ES-I3 (cell line): ENCODE measurements around the gene PSME4.
"Not testable (repeated sequence)": the region's sequence is repeated elsewhere in the genome, so short reads cannot be mapped to it uniquely, and the experiment has no call there.

Experiments
- H3K36me3 ChIP-seq: 2 replicates; pipeline ENCODE4 v1.6.1; 2013; ENCODE audit warnings: mild to moderate bottlenecking, low read length, control low read depth, moderate library complexity; ENCODE audit not compliant: insufficient read depth
- H3K4me1 ChIP-seq: 2 replicates; pipeline ENCODE4 v1.6.1; 2013; ENCODE audit warnings: mild to moderate bottlenecking, control low read depth, low read length; ENCODE audit not compliant: insufficient read depth
- H3K9ac ChIP-seq: 2 replicates; pipeline ENCODE4 v1.6.1; 2013; ENCODE audit warnings: low read depth, mild to moderate bottlenecking, low read length, moderate library complexity
- H3K9me3 ChIP-seq: 2 replicates; pipeline ENCODE4 v1.6.1; 2013; ENCODE audit warnings: mild to moderate bottlenecking, low read length, moderate library complexity; ENCODE audit not compliant: control insufficient read depth, insufficient read depth

The PSME4 gene

DNA sequence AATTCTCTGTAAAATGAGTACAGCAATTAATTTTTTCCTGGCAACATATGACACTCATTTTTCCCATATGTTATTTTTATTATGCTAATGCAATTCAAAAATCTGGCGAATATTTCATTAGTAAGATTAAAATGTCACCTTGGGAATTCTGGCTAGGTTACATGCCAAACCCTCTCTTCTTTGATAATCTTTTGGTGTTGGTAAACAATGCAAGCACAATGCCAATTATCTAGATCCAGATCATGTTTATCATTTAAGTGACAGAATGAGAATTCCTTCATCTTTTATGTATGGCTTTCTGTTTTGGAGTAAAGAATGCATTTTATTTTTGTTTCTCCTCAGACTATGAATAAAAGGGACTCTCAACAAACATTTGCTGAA, 144.8 kb downstream of the PSME4 start:
- no peaks in the 10 kb centered on the region for H3K36me3 ChIP-seq
- peaks cover 18% of the 10 kb centered on the region for H3K4me1 ChIP-seq
- H3K9me3 ChIP-seq = no peaks in the 10 kb centered on the region
- H3K9ac ChIP-seq = no peak overlapping the region

DNA sequence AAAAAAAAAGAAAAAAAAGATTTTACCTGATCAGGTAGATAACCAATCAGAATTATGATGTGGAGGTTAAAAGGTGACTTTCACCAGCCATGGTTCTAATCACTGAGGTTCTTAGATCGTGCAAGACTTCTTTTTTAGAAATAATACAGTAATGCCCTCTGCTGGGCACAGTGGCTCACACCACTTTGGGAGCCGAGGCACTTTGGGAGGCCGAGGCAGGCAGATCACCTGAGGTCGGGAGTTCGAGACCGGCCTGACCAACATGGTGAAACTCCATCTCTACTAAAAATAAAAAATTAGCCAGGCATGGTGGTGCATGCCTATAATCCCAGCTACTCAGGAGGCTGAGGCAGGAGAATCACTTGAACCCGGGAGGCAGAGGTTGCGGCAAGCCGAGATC, 147.2 kb downstream of the PSME4 start:
- H3K9ac ChIP-seq, H3K9me3 ChIP-seq, H3K36me3 ChIP-seq: not testable (repeated sequence)
- peaks cover 22% of the 10 kb centered on the region for H3K4me1 ChIP-seq

DNA sequence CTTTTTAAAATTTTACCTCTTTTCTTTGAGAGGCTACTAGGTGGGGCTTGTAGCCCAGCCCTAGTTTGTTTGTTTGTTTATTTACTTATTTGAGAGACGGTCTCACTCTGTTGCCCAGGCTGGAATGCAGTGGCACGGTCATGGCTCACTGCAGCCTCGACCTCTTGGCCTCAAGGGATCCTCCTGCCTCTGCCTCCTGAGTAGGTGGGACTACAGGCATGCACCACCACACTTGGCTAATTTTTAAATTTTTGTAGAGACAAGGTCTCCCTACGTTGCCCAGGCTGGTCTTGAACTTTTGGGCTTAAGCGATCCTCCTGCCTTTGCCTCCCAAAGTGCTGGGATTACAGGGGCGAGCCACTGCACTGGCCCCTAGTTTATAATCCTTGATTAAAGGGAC, 149.0 kb downstream of the PSME4 start:
- Histone ChIP-seq H3K4me1 (peaks cover 8% of the 10 kb centered on the region), H3K9me3 (no peaks in the 10 kb centered on the region), H3K9ac (no peak overlapping the region), H3K36me3 (no peaks in the 10 kb centered on the region; the same call in 1 of the 2 replicates)

DNA sequence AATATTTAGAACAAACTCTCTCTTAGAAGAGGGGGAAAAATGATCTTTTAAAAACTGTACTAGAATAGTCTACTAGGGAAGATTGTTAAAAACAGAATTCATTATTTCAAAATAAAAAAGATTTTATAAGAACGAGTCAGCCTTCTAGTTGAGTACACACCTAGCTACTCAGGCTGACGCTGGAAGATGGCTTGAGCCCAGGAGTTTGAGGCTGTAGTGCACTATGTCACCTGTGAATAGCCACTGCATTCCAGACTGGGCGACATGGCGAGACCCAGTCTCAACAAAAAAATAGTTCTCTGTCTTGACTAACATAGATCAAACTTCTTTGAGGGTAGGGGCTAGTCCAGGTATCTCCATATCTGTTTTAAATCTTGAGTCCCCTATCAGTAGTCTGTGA, 150.1 kb downstream of the PSME4 start:
- Histone ChIP-seq H3K36me3 (no peaks in the 10 kb centered on the region; the same call in 1 of the 2 replicates), H3K9ac (no peak overlapping the region), H3K4me1 (peaks cover 4% of the 10 kb centered on the region; the same call in 1 of the 2 replicates), H3K9me3 (no peaks in the 10 kb centered on the region)

DNA sequence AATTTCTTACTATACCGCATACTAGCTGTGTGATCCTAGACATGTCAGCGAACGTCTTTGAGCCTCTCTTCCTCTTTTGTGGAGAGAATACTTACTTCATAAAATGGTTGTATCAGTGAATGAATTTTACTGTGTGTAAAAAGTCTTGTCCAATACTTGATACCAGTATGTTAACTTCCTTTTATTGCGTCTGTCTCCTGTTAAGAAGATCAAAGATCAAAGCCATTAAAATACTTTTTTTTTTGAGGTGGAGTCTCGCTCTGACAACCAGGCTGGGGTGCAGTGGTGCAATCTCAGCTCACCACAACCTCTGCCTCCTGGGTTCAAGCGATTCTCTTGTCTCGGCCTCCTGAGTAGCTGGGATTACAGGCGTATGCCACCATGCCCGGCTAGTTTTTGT, 150.7 kb downstream of the PSME4 start:
- no peak overlapping the region for H3K9ac ChIP-seq
- H3K9me3 ChIP-seq = no peaks in the 10 kb centered on the region
- no peaks in the 10 kb centered on the region; the same call in 1 of the 2 replicates for H3K36me3 ChIP-seq
- peaks cover 4% of the 10 kb centered on the region; the same call in 1 of the 2 replicates for H3K4me1 ChIP-seq

GRCh38 chr2:53819634-53820033, 151.2 kb downstream of the PSME4 start:
- peaks cover 4% of the 10 kb centered on the region; the same call in 1 of the 2 replicates for H3K4me1 ChIP-seq
- H3K9ac ChIP-seq = no peak overlapping the region
- H3K36me3 ChIP-seq = no peaks in the 10 kb centered on the region; the same call in 1 of the 2 replicates
- no peaks in the 10 kb centered on the region for H3K9me3 ChIP-seq

- no peak overlapping the region for H3K9ac ChIP-seq
- no peaks in the 10 kb centered on the region for H3K9me3 ChIP-seq
- H3K36me3 ChIP-seq = no peaks in the 10 kb centered on the region; the same call in 1 of the 2 replicates
These were observed 151.8 kb downstream of the PSME4 start for GRCh38 chr2:53818854-53819435.

More at GRCh38 chr2:53818854-53819435, 151.8 kb downstream of the PSME4 start:
- H3K4me1 ChIP-seq = peaks cover 4% of the 10 kb centered on the region; the same call in 1 of the 2 replicates
